Neutrophil (primary cell): ENCODE data around the gene SH2B2.
A peak's percentile ranks its signal among the peaks of the same experiment; 100 is the strongest.

ENCODE experiments used
- H3K27ac ChIP-seq: fragments of 200-600 bp; sonication (generic); 2 replicates; pipeline ENCODE4 v1.5.1; 2016; ENCODE audit warnings: mild to moderate bottlenecking, moderate library complexity
- H3K27me3 ChIP-seq: fragments of 200-600 bp; sonication (generic); 2 replicates; pipeline ENCODE4 v1.6.0; 2016; ENCODE audit warnings: mild to moderate bottlenecking
- H3K36me3 ChIP-seq: fragments of 200-600 bp; sonication (generic); 2 replicates; pipeline ENCODE4 v1.5.1; 2017
- H3K4me1 ChIP-seq, 2 experiments: fragments of 200-600 bp in 1 of 2; sonication (generic) in 1 of 2; 1 replicate in 1 of 2; 2 replicates in 1 of 2; pipeline versions ENCODE4 v1.5.1 to v1.6.1; 2013 to 2016; ENCODE audit warnings: low read depth in 1 of 2, low read length in 1 of 2, mild to moderate bottlenecking in 1 of 2, moderate library complexity in 1 of 2; ENCODE audit not compliant: control insufficient read depth in 1 of 2, insufficient read depth in 1 of 2
- H3K4me3 ChIP-seq, 2 experiments: fragments of 200-600 bp in 1 of 2; sonication (generic) in 1 of 2; 1 replicate in 1 of 2; 2 replicates in 1 of 2; pipeline ENCODE4 v1.5.1; 2013 to 2016; ENCODE audit warnings: low read depth in 1 of 2, low read length in 1 of 2, mild to moderate bottlenecking in 1 of 2, moderate library complexity in 1 of 2
- H3K9me3 ChIP-seq: fragments of 200-600 bp; sonication (generic); 2 replicates; pipeline ENCODE4 v1.5.1; 2016
- CTCF ChIP-seq: fragments of 200-600 bp; sonication (generic); IDR thresholded peaks from 2 replicates; pipeline ENCODE4 v1.5.1; 2016; ENCODE audit warnings: antibody characterized with exemption

SH2B2 gene

GRCh38 chr7:102285540-102286236 lies 980 bp upstream of the SH2B2 start:
- Histone ChIP-seq H3K36me3 (no peaks in the 10 kb centered on the region), H3K4me3 (peak overlapping the region; percentile 100), H3K4me1 (peaks cover 31 to 36% of the 10 kb centered on the region in 2 experiments), H3K9me3 (no peaks in the 10 kb centered on the region), H3K27me3 (peaks cover 48% of the 10 kb centered on the region), H3K27ac (peak overlapping the region; percentile 90)
- TF ChIP-seq CTCF: no peak

GRCh38 chr7:102287111-102287980 lies 678 bp downstream of the SH2B2 start:
- no peak for TF ChIP-seq CTCF
- no peaks in the 10 kb centered on the region for H3K9me3 ChIP-seq
- no peaks in the 10 kb centered on the region for H3K36me3 ChIP-seq
- H3K4me1 ChIP-seq: peaks cover 31 to 36% of the 10 kb centered on the region in 2 experiments
- peak overlapping the region; percentile 76 to 100 for H3K4me3 ChIP-seq
- H3K27me3 ChIP-seq: peaks cover 54% of the 10 kb centered on the region
- H3K27ac ChIP-seq: peak overlapping the region; percentile 39

GRCh38 chr7:102287981-102288278 lies 1.3 kb downstream of the SH2B2 start:
- Histone ChIP-seq H3K27ac (no peak overlapping the region), H3K27me3 (peaks cover 54% of the 10 kb centered on the region), H3K9me3 (no peaks in the 10 kb centered on the region), H3K4me1 (peaks cover 31 to 36% of the 10 kb centered on the region in 2 experiments), H3K36me3 (no peaks in the 10 kb centered on the region), H3K4me3 (peak overlapping the region; percentile 76 to 100)
- TF ChIP-seq CTCF: no peak

GRCh38 chr7:102288285-102288930 lies 1.7 kb downstream of the SH2B2 start:
- no peaks in the 10 kb centered on the region for H3K9me3 ChIP-seq
- peaks cover 54% of the 10 kb centered on the region for H3K27me3 ChIP-seq
- H3K36me3 ChIP-seq: no peaks in the 10 kb centered on the region
- peaks cover 31 to 36% of the 10 kb centered on the region in 2 experiments for H3K4me1 ChIP-seq
- no peak overlapping the region for H3K27ac ChIP-seq
- H3K4me3 ChIP-seq: peak overlapping the region; percentile 76 to 100
- no peak for TF ChIP-seq CTCF

- Histone ChIP-seq H3K27ac (no peak overlapping the region), H3K4me1 (peaks cover 27 to 31% of the 10 kb centered on the region in 2 experiments), H3K4me3 (no peak overlapping the region), H3K9me3 (no peaks in the 10 kb centered on the region), H3K27me3 (peaks cover 54% of the 10 kb centered on the region), H3K36me3 (no peaks in the 10 kb centered on the region)
- TF ChIP-seq CTCF: no peak
Observed at GRCh38 chr7:102289057-102289456, 2.4 kb downstream of the SH2B2 start.
